GM19467 (cell line): Measurements from ENCODE around the gene ZNF629.

Experiments
- ATAC-seq: cut with Tn5 transposase; IDR thresholded peaks from one replicate; pipeline ENCODE4 v1.9.1; 2021; ENCODE audit warnings: mild to moderate bottlenecking, moderate library complexity; ENCODE audit not compliant: unreplicated experiment

The ZNF629 gene

GRCh38 chr16:30786115-30786935 is 680 bp downstream of the ZNF629 start:
- ATAC-seq, result no peak

GRCh38 chr16:30785126-30786106 is 1.6 kb downstream of the ZNF629 start:
- ATAC-seq, result no peak

- no peak for ATAC-seq
Observed at GRCh38 chr16:30784215-30784614, 2.8 kb downstream of the ZNF629 start.

GRCh38 chr16:30783280-30784109 is 3.5 kb downstream of the ZNF629 start:
- no peak for ATAC-seq

GRCh38 chr16:30782486-30783279 is 4.3 kb downstream of the ZNF629 start:
- ATAC-seq, result no peak

- ATAC-seq, result no peak
Observed at GRCh38 chr16:30780549-30780948, 6.5 kb downstream of the ZNF629 start.

GRCh38 chr16:30780021-30780420 is 7.0 kb downstream of the ZNF629 start:
- ATAC-seq, result no peak

- ATAC-seq, result no peak
Observed at GRCh38 chr16:30779596-30779995, 7.4 kb downstream of the ZNF629 start.

GRCh38 chr16:30778549-30779244 is 8.3 kb downstream of the ZNF629 start:
- no peak for ATAC-seq

- no peak for ATAC-seq
Observed at GRCh38 chr16:30777591-30778297, 9.3 kb downstream of the ZNF629 start.

- ATAC-seq, result no peak
Observed at GRCh38 chr16:30775392-30776188, 11.4 kb downstream of the ZNF629 start.

- no peak for ATAC-seq
Observed at GRCh38 chr16:30775131-30775391, 11.9 kb downstream of the ZNF629 start.

- ATAC-seq, result no peak
Observed at GRCh38 chr16:30774367-30775130, 12.5 kb downstream of the ZNF629 start.

- no peak for ATAC-seq
Observed at GRCh38 chr16:30773826-30774225, 13.2 kb downstream of the ZNF629 start.

GRCh38 chr16:30771726-30772125 is 15.3 kb downstream of the ZNF629 start:
- ATAC-seq, result no peak

GRCh38 chr16:30769379-30770089 is 17.5 kb downstream of the ZNF629 start:
- ATAC-seq, result no peak
